Limb (tissue), 2 donors: ENCODE results near the gene LIX1.

ENCODE experiments used
- DNase-seq, 2 donors: peaks; one replicate each; pipeline ENCODE4 v3.0.0-alpha.2; 2016; ENCODE audit errors: extremely low spot score in 2 of 2

The LIX1 gene

GRCh38 chr5:97074859-97075489, 67.4 kb downstream of the LIX1 start:
- DNase-seq: no peak

- DNase-seq: no peak
Observed at GRCh38 chr5:97073420-97073819, 69.0 kb downstream of the LIX1 start.

GRCh38 chr5:97072696-97073095, 69.7 kb downstream of the LIX1 start:
- DNase-seq: no peak

DNA sequence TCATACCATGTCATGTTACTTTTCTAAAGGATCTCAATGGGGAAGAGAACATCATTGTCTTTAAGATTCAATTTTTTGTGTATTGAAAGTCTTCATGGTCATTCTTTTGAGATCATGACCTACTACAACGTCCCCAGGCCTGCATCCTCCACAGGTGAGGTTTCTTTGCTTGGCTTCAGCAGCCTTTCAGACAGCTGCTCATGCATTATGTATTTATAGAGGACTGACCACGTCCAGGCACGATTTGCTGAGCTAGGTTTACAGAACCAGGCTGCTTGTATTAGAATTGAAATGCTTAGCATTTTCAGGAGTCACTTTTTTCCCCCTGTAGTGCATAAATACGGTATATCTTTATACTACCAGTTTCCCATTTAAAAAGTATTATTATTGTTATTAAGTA, 70.4 kb downstream of the LIX1 start:
- no peak for DNase-seq

DNA sequence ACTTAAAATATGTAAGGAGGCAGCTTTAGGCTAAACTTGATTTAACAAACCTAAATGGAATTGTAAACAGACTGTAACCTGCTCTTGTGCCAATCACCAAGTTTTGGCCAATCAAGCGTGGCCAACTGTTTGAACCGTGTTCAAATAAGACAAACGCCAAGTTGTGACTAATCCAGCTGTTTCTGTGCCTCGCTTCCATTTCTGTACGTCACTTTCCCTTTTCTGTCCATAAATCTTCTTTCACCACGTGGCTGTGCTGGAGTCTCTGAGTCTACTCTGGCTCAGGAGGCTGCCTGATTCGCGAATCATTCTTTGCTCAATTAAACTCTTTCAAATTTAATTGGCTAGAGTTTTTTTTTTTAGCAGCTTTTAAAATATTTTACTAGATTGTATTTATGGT, 71.3 kb downstream of the LIX1 start:
- peak; percentile 45 to 67 for DNase-seq

GRCh38 chr5:97070234-97070633, 72.2 kb downstream of the LIX1 start:
- DNase-seq: no peak

DNA sequence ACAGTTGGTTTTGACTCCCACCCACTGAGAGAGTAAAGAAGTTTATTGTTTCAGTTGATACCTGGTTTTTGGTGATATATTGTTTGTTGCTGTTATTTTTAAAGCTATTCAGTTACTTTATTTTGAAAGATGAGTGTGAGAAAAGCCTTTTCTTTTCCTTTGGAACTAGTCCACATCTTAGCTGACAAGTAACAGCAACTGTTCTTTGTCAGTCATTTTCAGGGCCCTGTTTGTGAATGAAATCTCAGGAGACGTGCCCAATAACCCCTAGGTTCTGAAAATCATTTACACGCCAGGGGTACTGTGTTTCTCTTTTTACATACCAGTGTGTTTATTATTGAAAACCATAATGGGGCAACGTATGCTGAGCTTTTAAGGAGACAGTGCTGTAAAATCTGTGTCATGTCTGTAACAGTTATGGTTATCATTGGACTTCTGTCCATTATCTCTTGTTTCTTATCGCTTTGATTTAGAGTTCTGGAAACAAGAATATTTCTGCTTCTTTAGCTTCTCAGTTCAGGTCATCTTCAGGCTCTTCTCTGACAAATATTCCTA, 75.0 kb downstream of the LIX1 start:
- DNase-seq: no peak

- no peak for DNase-seq
Observed at GRCh38 chr5:97065475-97065874, 76.9 kb downstream of the LIX1 start.

- DNase-seq: no peak
Observed at GRCh38 chr5:97063251-97063650, 79.2 kb downstream of the LIX1 start.

DNA sequence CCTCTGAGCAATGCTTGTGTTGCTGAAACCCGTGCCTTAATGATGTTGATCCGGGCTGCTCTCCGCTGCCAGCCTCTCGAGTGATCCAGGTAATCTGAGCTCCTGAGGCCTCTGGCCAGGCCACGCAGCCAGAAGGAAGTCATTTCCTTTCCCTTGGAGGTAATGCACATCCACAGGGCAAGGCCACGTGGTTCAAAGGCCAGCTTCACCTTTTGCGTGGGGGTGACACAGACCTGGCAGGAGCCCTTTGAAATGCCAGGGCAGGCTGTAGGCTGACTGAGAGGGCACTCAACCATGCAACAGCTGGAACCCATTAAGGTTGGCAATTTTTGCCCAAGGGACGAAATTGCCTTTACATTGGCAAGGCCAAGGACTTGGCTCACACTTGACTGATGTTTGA, 80.4 kb downstream of the LIX1 start:
- DNase-seq: no peak

DNA sequence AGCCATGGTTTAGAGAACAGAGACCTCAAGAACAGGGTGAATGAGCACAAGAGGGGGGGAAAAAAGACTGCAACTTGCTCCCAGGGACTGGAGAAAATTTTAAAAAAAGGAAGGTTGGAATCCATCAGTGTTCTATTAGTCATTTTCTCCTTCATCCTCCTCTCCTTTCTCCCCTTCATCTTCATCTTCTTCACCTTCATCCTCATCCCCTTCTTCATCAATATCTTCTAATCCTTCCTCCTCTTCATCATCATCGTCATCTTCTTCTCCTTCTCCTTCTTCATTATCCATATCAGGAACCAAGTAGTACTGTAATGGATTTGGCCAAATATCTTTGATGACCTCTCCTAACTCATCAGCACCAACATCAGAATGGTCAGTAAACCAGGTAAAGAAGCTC, 86.1 kb downstream of the LIX1 start:
- no peak for DNase-seq

DNA sequence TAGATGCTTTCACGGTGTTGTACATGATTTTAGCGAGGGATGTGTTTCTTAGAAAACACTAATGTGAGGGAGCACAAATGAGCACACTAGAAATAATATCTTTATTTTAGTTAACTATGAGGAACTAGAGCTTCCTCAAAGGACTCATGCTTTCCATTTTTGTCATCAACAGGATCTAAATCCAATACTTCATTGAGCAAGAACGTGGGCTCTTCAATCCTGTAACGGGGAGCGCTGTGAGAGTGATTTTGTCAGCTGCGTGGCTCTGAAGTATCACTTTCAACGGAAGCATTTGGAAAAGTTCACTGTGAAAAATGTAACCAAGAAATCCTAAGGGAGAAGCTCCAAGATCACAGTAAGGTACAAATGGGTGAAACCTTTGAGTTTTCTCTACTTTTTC, 93.2 kb downstream of the LIX1 start:
- DNase-seq: peak in 1 of 2 donors; percentile 36

DNA sequence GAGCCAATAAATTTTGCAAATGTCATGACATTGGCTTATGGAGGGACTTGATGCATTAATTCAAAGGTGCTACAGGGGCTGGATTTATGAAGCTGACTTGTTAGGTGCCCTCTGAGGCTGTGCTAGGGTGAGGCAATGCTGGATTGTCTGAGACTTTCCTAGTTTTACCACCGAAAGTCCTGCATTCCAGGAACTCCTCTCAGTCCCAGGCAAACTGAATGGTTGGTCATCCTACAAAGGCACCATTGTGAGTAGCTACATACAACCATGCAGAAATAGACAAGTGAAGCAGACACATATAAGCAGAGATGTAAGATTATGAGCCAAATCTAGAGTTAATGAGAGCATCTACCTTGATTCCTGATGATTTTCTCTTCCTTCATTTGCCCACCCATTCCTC, 95.3 kb downstream of the LIX1 start:
- DNase-seq: no peak

DNA sequence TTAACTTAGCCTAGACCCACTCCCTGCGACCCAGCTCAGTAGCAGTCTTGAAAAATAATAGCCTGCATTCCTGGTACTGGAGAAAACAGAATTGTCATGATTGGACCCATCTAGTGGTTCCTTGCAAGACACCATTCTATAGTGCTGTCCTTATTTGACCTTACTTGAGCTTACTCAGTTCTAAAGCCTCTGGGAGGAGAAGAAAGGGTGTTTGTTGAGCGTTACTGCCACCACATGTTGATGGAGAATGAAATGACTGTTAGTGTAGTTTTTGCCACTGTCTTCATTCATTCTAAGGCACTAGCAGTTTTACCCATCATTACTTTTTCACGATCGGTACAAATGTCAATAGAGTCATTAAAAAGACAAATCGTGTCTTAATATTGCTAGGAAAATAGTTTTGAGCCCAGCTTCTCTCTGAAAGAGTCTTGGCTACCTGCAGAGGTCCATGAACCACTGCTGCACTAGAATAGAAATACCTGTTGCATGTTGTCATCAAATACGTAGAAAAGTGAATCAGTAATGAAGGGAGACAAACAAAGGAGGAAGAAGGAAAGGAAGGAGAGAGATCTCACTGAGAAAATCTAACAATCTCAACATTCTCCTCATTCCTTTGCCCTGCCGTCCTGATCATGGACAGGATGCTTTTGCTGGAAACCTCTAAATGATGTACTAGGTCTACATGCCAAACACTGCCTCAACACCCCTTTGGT, 96.0 kb downstream of the LIX1 start:
- DNase-seq: no peak

DNA sequence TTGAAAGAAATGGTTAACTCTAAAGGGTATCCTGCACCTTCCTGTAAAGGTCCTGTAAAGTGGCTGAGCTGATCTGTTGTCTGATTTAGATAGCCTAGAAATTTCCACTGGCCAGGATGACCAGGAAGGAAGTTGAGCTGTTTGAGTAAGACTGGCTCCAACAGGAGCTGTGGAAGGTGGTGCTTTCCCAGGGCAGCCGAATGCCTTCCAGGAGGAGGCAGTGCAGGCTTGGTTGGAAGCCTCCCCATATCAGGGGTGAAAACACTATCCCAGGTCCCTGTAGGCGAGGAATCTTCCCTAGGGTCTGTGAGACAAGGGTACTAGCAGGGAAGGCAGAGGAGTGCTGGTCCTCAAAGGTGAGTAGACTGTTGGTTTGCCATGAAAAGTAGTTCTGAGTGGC, 98.4 kb downstream of the LIX1 start:
- DNase-seq: no peak

DNA sequence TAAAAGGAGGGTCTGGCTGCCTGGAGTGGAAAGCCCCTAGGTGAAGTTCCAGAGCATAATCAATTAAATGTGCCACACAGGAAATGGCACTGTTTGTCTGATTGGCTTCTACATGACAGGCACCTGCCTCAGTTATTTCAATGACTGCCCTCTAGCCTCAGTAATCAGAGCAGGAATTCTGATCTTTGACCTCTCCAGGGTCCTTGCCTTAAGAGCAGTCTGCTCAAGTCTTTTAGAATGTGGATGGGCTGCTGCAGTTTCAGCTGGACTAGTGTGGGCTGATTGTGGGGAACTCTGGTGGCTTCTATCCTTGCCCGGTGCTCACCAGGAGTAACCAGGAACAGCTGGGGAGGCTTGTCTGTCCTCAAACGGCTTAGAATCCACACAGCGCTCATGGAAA, 98.9 kb downstream of the LIX1 start:
- DNase-seq: no peak

GRCh38 chr5:97042996-97043395, 99.4 kb downstream of the LIX1 start:
- no peak for DNase-seq
